ENCODE measurements around the gene ARHGEF10L.

ARHGEF10L gene

DNA sequence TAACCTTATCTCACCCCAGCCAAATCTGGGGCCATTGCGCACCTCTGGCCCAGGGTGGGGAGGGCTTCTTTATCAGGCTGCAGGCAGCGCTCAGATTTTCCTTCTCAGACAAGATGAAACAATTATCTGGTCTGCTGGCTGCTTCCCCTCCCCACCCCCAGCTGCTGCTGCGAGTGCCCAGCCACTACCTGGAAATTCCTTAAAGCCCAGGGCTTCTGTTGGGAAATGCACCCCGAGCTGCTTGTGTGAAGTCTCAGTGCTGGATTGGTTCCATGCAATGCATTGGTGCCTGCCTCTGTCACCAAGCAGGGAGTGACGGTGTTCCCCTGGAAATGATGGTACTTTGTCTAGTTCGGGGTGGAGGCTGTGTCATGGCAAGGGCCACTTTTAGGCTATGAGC, 197.1 kb downstream of the ARHGEF10L start:
- no peaks in the 10 kb centered on the region for H3K9me3 ChIP-seq
- intact Hi-C loops (cut with DNase I; ENCODE audit: low total_unique reads) = no loop called here
- no peaks in the 10 kb centered on the region for H3K4me1 ChIP-seq
- H3K27ac ChIP-seq = no peak overlapping the region
- no peak overlapping the region for H3K4me3 ChIP-seq
- no peak for TF ChIP-seq CTCF (IDR thresholded peaks at IDR 0.05)
- peaks cover 0 to 45% of the 10 kb centered on the region in 2 donors for H3K27me3 ChIP-seq
- H3K36me3 ChIP-seq = no peaks in the 10 kb centered on the region
- no peak for DNase-seq

GRCh38 chr1:17739050-17739449, 199.6 kb downstream of the ARHGEF10L start:
- no peak overlapping the region for H3K4me3 ChIP-seq
- no peaks in the 10 kb centered on the region for H3K9me3 ChIP-seq
- H3K27me3 ChIP-seq = peaks cover 0 to 49% of the 10 kb centered on the region in 2 donors
- no peaks in the 10 kb centered on the region for H3K36me3 ChIP-seq
- DNase-seq = no peak
- peaks cover 0 to 4% (median 1%) of the 10 kb centered on the region in 4 donors for H3K4me1 ChIP-seq
- TF ChIP-seq CTCF (IDR thresholded peaks at IDR 0.05) = no peak
- intact Hi-C loops (cut with DNase I; ENCODE audit: low total_unique reads) = no loop called here
- H3K27ac ChIP-seq = no peak overlapping the region

DNA sequence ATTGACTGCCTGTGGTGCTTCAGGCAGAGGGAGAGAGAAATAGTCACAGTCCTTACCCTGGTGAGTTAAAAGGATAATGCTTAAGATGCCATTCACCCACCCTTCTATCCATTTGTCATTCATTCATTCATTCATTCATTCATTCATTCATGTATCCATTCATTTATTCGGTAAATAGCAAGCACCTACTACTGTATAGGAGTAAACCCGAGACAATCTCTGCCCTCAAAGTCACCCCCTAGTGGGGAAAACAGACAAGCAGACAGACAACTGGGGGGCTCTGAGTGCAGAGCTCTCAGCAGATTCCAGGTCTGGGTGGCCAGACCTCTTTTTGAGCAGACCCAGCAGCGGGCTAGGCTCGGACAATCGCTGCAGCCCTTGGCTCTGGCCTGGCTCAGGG, 201.6 kb downstream of the ARHGEF10L start:
- Histone ChIP-seq H3K4me3 (no peak overlapping the region), H3K36me3 (no peaks in the 10 kb centered on the region), H3K27ac (no peak overlapping the region), H3K9me3 (no peaks in the 10 kb centered on the region), H3K27me3 (peaks cover 0 to 44% of the 10 kb centered on the region in 2 donors), H3K4me1 (peaks cover 0 to 4% (median 1%) of the 10 kb centered on the region in 4 donors)
- DNase-seq = no peak
- intact Hi-C loops (cut with DNase I; ENCODE audit: low total_unique reads) = no loop called here
- TF ChIP-seq CTCF (IDR thresholded peaks at IDR 0.05) = no peak

GRCh38 chr1:17742583-17742982, 203.1 kb downstream of the ARHGEF10L start:
- DNase-seq = no peak
- H3K4me1 ChIP-seq = peaks cover 0 to 4% (median 1%) of the 10 kb centered on the region in 4 donors

DNA sequence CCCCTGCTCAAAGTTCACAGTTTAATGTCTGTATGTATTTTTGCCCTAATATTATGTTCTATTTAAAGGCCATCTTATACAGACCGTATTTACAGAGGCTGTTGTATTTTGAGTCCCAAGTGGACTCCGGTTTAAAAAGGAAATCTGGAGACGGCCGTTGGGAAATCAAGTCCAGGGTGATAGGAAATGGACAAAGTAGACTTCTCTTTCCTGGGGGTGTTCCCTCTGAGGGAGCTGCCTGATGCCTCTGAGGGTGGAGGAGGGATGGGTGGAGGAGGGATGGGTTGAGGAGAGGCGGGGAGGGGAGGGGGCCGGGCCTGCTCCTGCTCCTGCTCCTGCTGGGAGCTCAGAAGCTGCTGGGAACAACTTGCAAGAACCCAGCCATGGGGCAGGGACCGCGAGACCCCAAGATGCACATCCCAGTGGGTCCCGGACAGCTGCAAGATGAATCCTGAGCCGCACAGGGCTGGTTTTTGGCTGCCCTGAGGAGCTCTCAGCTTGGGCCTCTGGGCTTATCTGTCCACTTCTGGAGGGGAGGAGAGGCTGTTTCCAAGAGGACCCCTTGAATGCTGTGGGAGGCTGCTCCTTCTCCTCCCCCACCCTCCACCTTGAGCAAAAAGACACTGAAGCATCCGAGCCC, 203.6 kb downstream of the ARHGEF10L start:
- H3K4me1 ChIP-seq = peaks cover 0 to 4% (median 1%) of the 10 kb centered on the region in 4 donors
- H3K9me3 ChIP-seq = no peaks in the 10 kb centered on the region
- no peak for DNase-seq
- H3K36me3 ChIP-seq = no peaks in the 10 kb centered on the region
- intact Hi-C loops (cut with DNase I; ENCODE audit: low total_unique reads) = no loop called here
- no peak overlapping the region for H3K4me3 ChIP-seq
- H3K27me3 ChIP-seq = peaks cover 0 to 45% of the 10 kb centered on the region in 2 donors
- no peak overlapping the region for H3K27ac ChIP-seq
- no peak for TF ChIP-seq CTCF (IDR thresholded peaks at IDR 0.05)

More at GRCh38 chr1:17742583-17742982, 203.1 kb downstream of the ARHGEF10L start:
- intact Hi-C loops (cut with DNase I; ENCODE audit: low total_unique reads) = no loop called here
- Histone ChIP-seq H3K27ac (no peak overlapping the region), H3K9me3 (no peaks in the 10 kb centered on the region), H3K4me3 (no peak overlapping the region), H3K27me3 (peaks cover 0 to 40% of the 10 kb centered on the region in 2 donors), H3K36me3 (no peaks in the 10 kb centered on the region)
- no peak for TF ChIP-seq CTCF (IDR thresholded peaks at IDR 0.05)
